ENCODE measurements around the gene RAB20. TPM values are rescaled to one million over a fixed set of nuclear protein-coding genes. Genes with fewer than 3 reads are reported as not detected.

RAB20 gene
- total and polyA plus RNA-seq, 2 of the 8 experiments (the other 6 are each of a cell fraction or from before 2014, with no cell fraction given), result 14.8 to 27.9 TPM

DNA sequence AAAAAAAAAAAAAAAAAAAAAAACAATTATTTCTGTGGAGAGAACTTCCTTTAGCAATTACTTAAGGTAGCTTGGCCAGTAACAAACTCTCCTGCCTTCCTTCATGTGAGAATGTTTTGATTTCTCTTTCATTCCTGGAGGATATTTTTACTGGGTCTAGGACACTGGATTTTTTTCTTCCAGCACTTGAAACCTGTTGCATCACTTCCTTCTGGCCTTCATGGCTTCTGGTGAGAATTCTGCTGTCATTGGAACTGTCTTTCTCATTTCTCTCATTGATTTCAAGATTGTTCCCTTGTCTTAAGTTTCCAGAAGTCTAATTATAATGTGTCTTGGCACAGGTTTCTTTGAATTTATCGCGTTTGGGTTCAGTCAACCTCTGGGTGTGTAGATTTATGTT lies 19.3 kb upstream of the RAB20 start:
- Histone ChIP-seq H2AK5ac (ENCODE audit: low read depth, low read length) (no peak overlapping the region), H3K18ac (ENCODE audit: extremely low read depth, low read length) (no peak overlapping the region), H2BK12ac (ENCODE audit: low read depth, low read length) (no peak overlapping the region), H2BK120ac (replicated peaks; ENCODE audit: low read depth, low read length) (no peak overlapping the region), H3K23me2 (ENCODE audit: low read depth, low read length) (no peaks in the 10 kb centered on the region; the same call in 1 of the 2 replicates), H2AFZ (ENCODE audit: low read length) (peak overlapping the region; percentile 50; the same call in 1 of the 2 replicates), H4K20me1 (replicated peaks in 1 of 2; ENCODE audit: control insufficient read depth in 1 of 2, insufficient read depth in 2 of 2, low read length in 2 of 2) (peaks cover 0 to 1% of the 10 kb centered on the region in 2 experiments), H3K56ac (replicated peaks; ENCODE audit: insufficient read length, low read depth, low read length) (no peak overlapping the region), H2BK15ac (ENCODE audit: low read length) (no peak overlapping the region), H2BK5ac (ENCODE audit: low read depth, low read length) (no peak overlapping the region), H3K14ac (ENCODE audit: insufficient read length) (no peak overlapping the region), H3K9me3 (ENCODE audit: insufficient read depth in 2 of 2, low read depth in 1 of 2, low read length in 1 of 2) (no peaks in the 10 kb centered on the region), H3K23ac (ENCODE audit: insufficient read length) (no peak overlapping the region), H3K9ac (replicated peaks in 1 of 4; ENCODE audit: extremely low read depth in 1 of 4, low read depth in 3 of 4, low read length in 3 of 4) (no peak overlapping the region), H3K79me2 (ENCODE audit: control insufficient read depth in 1 of 2, insufficient read depth in 2 of 2, low read length in 2 of 2) (no peaks in the 10 kb centered on the region), H3K27ac (ENCODE audit: low read depth, low read length) (no peak overlapping the region), H3K4me2 (ENCODE audit: insufficient read depth in 1 of 2, low read depth in 2 of 2, low read length in 2 of 2) (no peak overlapping the region), H3K4me1 (replicated peaks in 1 of 4; ENCODE audit: control insufficient read depth in 3 of 4, insufficient read depth in 4 of 4, low read length in 3 of 4) (peaks cover 0 to 1% (median 0%) of the 10 kb centered on the region in 4 experiments; a peak in 1 of 7 replicates), H3K27me3 (replicated peaks in 1 of 4; ENCODE audit: control insufficient read depth in 3 of 4, extremely low read depth in 1 of 4, insufficient read depth in 3 of 4, low read length in 3 of 4) (no peaks in the 10 kb centered on the region), H4K5ac (ENCODE audit: insufficient read length, low read depth, low read length) (no peak overlapping the region), H4K91ac (replicated peaks; ENCODE audit: insufficient read length, low read length) (no peak overlapping the region), H3K4ac (replicated peaks; ENCODE audit: insufficient read length, low read depth, low read length) (no peak overlapping the region), H3K79me1 (ENCODE audit: low read depth, low read length) (no peaks in the 10 kb centered on the region), H3K4me3 (ENCODE audit: extremely low read depth in 1 of 4, insufficient read depth in 2 of 4, low read depth in 3 of 4, low read length in 4 of 4) (no peak overlapping the region), H3K36me3 (ENCODE audit: control insufficient read depth in 2 of 4, insufficient read depth in 4 of 4, low read length in 3 of 4) (no peaks in the 10 kb centered on the region), H4K8ac (ENCODE audit: extremely low read depth, insufficient read depth, low read length) (no peak overlapping the region), H2BK20ac (ENCODE audit: low read length) (no peak overlapping the region)
- no peak for FAIRE-seq
- POLR2A ChIA-PET (ENCODE audit: partially characterized antibody), result interaction anchor here (0.7 kb wide), 1 partner anchor 14 kb away, joined by 3 read pairs; no protein-coding TSS in a partner anchor
- CTCF ChIA-PET (ENCODE audit: partially characterized antibody), result interaction anchor here (0.8 kb wide), 1 partner anchor 59 kb away, joined by 3 read pairs; no protein-coding TSS in a partner anchor
- no peak for TF ChIP-seq GABPA (IDR thresholded peaks at IDR 0.05; ENCODE audit: borderline replicate concordance, insufficient read depth, low read length)
- TF ChIP-seq SIN3A (conservative IDR thresholded peaks at IDR 0.05 in 1 of 2, IDR thresholded peaks at IDR 0.05 in 1 of 2; ENCODE audit: low read depth in 1 of 2, low read length in 2 of 2), result no peak
- TF ChIP-seq RNF2 (IDR thresholded peaks at IDR 0.05; ENCODE audit: borderline replicate concordance, low read depth, low read length, missing control alignments, poor library complexity, severe bottlenecking), result no peak
- no peak for TF ChIP-seq SRF (IDR thresholded peaks at IDR 0.05; ENCODE audit: low read depth, low read length)
- no peak for TF ChIP-seq TAF1 (IDR thresholded peaks at IDR 0.05; ENCODE audit: low read depth, low read length)
- no peak for TF ChIP-seq EZH2 (IDR thresholded peaks at IDR 0.05; ENCODE audit: low read depth, low read length, severe bottlenecking)
- no peak for TF ChIP-seq PHF8 (conservative IDR thresholded peaks at IDR 0.05; ENCODE audit: low read depth, low read length)
- no peak for TF ChIP-seq SAP30 (IDR thresholded peaks at IDR 0.05; ENCODE audit: insufficient read depth, insufficient replicate concordance, low read length)
- TF ChIP-seq FOSL1 (IDR thresholded peaks at IDR 0.05; ENCODE audit: insufficient read depth, low read depth, low read length), result no peak
- TF ChIP-seq SIRT6 (IDR thresholded peaks at IDR 0.05; ENCODE audit: low read length), result no peak
- TF ChIP-seq EP300 (IDR thresholded peaks at IDR 0.05; ENCODE audit: borderline replicate concordance in 1 of 2, low read depth in 2 of 2, low read length in 2 of 2), result no peak
- TF ChIP-seq CEBPB (IDR thresholded peaks at IDR 0.05; ENCODE audit: low read depth, low read length), result no peak
- no peak for TF ChIP-seq BACH1 (IDR thresholded peaks at IDR 0.05; ENCODE audit: low read length)
- no peak for DNase-seq (ENCODE audit: low read depth in 1 of 2, low spot score in 2 of 2)
- 93% methylated on average over 2 of the region's 2 CpGs; no CpG with 5 or more reads in 1 of the 2 experiments for WGBS, 2 experiments (ENCODE audit: extremely low coverage in 1 of 2, insufficient coverage in 1 of 2, insufficient read length in 1 of 2, insufficient replicate concordance in 2 of 2, low coverage in 1 of 2, low lambda C conversion rate in 2 of 2, missing lambda C conversion rate in 1 of 2)
